GM12865 (cell line): ENCODE results near the gene TPK1.

Experiments
- DNase-seq: peaks from one replicate; pipeline ENCODE4 v3.0.0; 2010; ENCODE audit warnings: low read depth
- H3K4me3 ChIP-seq: 2 replicates; pipeline ENCODE4 v1.5.1; 2011; ENCODE audit warnings: mild to moderate bottlenecking, low read depth, low read length, control low read depth
- TF ChIP-seq, protein P1 (sequence below): IDR thresholded peaks from 2 replicates; pipeline ENCODE4 v1.5.1; 2011; ENCODE audit warnings: low read length, control low read depth, low read depth, inconsistent platforms; ENCODE audit not compliant: insufficient read depth; ENCODE audit errors: missing control alignments

Gene TPK1

DNA sequence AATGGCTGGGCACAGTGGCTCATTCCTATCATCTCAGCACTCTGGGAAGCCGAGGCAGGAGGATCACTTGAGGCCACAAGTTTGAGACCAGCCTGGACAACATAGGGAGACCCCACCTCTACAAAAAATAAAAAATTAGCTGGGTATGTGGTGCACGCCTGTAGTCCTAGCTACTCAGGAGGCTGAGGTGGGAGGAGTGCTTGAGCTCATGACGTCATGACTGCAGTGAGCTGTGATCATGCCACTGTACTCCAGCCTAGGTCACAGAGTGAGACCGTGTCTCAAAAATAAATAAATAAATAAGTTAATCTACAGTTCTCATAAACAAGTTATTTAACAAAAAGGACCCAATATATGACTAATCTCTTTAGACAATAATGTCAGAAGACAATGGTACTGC lies 76.2 kb downstream of the TPK1 start:
- DNase-seq: no peak
- H3K4me3 ChIP-seq: no peak overlapping the region
- TF ChIP-seq, protein P1, sequence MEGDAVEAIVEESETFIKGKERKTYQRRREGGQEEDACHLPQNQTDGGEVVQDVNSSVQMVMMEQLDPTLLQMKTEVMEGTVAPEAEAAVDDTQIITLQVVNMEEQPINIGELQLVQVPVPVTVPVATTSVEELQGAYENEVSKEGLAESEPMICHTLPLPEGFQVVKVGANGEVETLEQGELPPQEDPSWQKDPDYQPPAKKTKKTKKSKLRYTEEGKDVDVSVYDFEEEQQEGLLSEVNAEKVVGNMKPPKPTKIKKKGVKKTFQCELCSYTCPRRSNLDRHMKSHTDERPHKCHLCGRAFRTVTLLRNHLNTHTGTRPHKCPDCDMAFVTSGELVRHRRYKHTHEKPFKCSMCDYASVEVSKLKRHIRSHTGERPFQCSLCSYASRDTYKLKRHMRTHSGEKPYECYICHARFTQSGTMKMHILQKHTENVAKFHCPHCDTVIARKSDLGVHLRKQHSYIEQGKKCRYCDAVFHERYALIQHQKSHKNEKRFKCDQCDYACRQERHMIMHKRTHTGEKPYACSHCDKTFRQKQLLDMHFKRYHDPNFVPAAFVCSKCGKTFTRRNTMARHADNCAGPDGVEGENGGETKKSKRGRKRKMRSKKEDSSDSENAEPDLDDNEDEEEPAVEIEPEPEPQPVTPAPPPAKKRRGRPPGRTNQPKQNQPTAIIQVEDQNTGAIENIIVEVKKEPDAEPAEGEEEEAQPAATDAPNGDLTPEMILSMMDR: no peak

DNA sequence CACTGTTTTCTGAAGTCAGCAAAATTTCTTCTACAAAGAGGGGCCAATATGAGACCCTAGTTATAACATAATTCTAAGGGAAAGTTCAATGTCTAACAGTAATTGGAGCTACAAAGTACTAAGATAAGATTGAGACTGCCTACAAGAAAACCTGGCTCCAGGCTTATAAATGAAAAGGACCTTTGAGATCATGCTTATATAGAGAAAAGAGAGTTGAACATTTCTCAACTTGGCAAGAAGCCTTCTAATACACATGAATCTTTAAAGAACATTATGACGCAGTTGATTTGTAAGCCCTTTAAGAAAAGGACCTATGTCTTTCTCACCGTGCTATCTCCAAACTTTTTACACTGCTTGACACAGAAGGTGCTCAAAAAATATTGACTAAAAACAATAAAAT lies 87.9 kb downstream of the TPK1 start:
- TF ChIP-seq, protein P1: no peak
- H3K4me3 ChIP-seq: no peak overlapping the region
- DNase-seq: no peak

GRCh38 chr7:144738708-144739314 lies 97.0 kb downstream of the TPK1 start:
- no peak overlapping the region for H3K4me3 ChIP-seq
- peak; percentile 51 for DNase-seq

GRCh38 chr7:144738146-144738545 lies 97.7 kb downstream of the TPK1 start:
- DNase-seq: no peak
- H3K4me3 ChIP-seq: no peak overlapping the region
- TF ChIP-seq, protein P1: no peak

More at GRCh38 chr7:144738708-144739314, 97.0 kb downstream of the TPK1 start:
- TF ChIP-seq, protein P1: peak; percentile 65

- TF ChIP-seq, protein P1: no peak
- no peak for DNase-seq
- no peak overlapping the region for H3K4me3 ChIP-seq
Observed at GRCh38 chr7:144736880-144737493, 98.9 kb downstream of the TPK1 start.

DNA sequence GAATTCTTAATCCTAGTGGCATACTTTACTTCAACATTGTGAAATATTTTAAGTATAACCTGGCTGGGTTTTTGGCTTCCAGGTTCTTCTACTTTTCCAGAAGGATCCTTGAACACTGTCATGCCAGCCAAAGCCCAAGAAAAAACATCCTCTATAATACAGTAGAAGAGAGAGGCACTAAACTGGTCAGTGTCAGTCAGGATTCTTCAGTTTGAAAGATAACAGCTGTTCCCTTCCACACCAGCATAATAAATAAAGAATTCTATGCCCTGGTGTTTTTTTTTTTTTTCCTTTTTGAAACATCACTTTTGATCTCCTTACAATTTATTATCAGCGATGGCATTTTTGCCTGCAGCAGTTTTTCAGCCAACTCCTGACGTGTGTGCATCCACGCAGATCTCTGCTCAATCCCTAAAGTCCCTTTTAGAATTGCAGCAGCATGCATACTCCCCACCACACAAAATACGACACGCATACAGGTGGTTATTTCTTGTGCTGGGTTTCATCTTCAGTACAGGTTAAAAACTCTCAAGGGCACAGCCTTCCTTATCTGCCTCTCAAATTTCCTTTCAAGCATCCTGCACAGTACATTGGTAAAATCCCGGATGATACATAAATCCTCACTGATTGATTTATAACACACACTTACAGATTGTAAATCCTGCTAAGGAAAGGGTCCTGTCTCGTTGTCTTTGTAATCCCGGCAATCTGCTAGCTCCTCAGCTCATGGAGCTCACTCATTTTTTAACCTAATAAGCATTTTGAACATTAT lies 100.2 kb downstream of the TPK1 start:
- TF ChIP-seq, protein P1: no peak
- no peak for DNase-seq
- H3K4me3 ChIP-seq: no peak overlapping the region
